ENCODE measurements around the gene PCDHGA7. TPM values are rescaled to one million over a fixed set of nuclear protein-coding genes. Genes with fewer than 3 reads are reported as not detected.
A peak's percentile ranks its signal among the peaks of the same experiment; 100 is the strongest.
"Not testable (repeated sequence)": the region's sequence is repeated elsewhere in the genome, so short reads cannot be mapped to it uniquely, and the experiment has no call there.

The PCDHGA7 gene
- total and polyA plus RNA-seq, 4 experiments from 2014 or later: 0.26 to 0.44 TPM; not detected in 2

GRCh38 chr5:141402553-141403243, 20.2 kb downstream of the PCDHGA7 start, which contains the start of gene PCDHGA9:
Gene PCDHGA9, plus strand, starts transcription at chr5:141402778. Its CDS starts 175 bp downstream, at chr5:141402953.
- POLR2A ChIA-PET (ENCODE audit: partially characterized antibody): no interaction called here
- CTCF ChIA-PET (ENCODE audit: partially characterized antibody): interaction anchor here (0.6 to 0.8 kb wide), 2 partner anchors 77 to 111 kb away, joined by 3 read pairs; no protein-coding TSS in a partner anchor
- H3K4me3 Mint-ChIP-seq: peak within 1 kb of the TSS; percentile 21 to 72 (median 63)
- H3K27me3 ChIP-seq (ENCODE audit: insufficient read depth, low read length): peaks cover 6% of the 10 kb centered on the region
- peaks cover 56 to 61% of the 10 kb centered on the region in 2 donors for H3K27me3 Mint-ChIP-seq
- peaks cover 0 to 4% of the 10 kb centered on the region in 2 donors for H3K9me3 ChIP-seq (ENCODE audit: control insufficient read depth in 1 of 2, low read length in 2 of 2)
- peaks cover 8 to 12% of the 10 kb centered on the region in 2 donors for H3K36me3 Mint-ChIP-seq
- H3K9me3 Mint-ChIP-seq: peaks cover 6 to 65% (median 52%) of the 10 kb centered on the region in 8 donors
- H3K4me1 ChIP-seq (ENCODE audit: insufficient read depth, low read length): no peaks in the 10 kb centered on the region
- no peak within 1 kb of the TSS for H3K27ac ChIP-seq (ENCODE audit: low read depth, low read length)
- intact Hi-C loops (cut with micrococcal nuclease): no loop called here
- H3K4me1 Mint-ChIP-seq: peaks cover 0 to 4% (median 0%) of the 10 kb centered on the region in 4 donors
- no peak for DNase-seq
- H3K27ac Mint-ChIP-seq: peak within 1 kb of the TSS in 2 of 7 donors; percentile 51 to 60
- no peak within 1 kb of the TSS for H3K4me3 ChIP-seq (ENCODE audit: low read length in 2 of 2)
- H3K36me3 ChIP-seq (ENCODE audit: insufficient read depth, low read length): no peaks in the 10 kb centered on the region

DNA sequence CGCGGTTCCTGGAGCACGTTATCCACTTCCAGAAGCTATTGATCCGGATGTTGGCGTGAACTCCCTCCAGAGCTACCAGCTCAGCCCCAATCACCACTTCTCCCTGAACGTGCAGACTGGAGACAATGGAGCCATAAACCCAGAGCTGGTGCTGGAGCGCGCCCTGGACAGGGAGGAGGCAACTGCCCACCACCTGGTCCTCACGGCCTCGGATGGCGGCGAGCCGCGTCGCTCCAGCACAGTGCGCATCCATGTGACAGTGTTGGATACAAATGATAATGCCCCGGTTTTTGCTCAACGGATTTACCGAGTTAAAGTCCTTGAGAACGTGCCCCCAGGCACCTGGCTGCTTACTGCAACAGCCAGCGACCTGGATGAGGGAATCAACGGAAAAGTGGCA, 20.8 kb downstream of the PCDHGA7 start:
- no peak overlapping the region for H3K27ac ChIP-seq (ENCODE audit: low read depth, low read length)
- H3K4me1 ChIP-seq (ENCODE audit: insufficient read depth, low read length): no peaks in the 10 kb centered on the region
- no peak overlapping the region for H3K27ac Mint-ChIP-seq
- intact Hi-C loops (cut with micrococcal nuclease): no loop called here
- DNase-seq: no peak
- H3K36me3 Mint-ChIP-seq: peaks cover 10 to 12% of the 10 kb centered on the region in 2 donors
- no peak overlapping the region for H3K4me3 Mint-ChIP-seq
- H3K27me3 ChIP-seq (ENCODE audit: insufficient read depth, low read length): peaks cover 6% of the 10 kb centered on the region
- peaks cover 0 to 4% (median under 1%) of the 10 kb centered on the region in 4 donors for H3K4me1 Mint-ChIP-seq
- H3K9me3 Mint-ChIP-seq: peaks cover 6 to 71% (median 55%) of the 10 kb centered on the region in 8 donors
- H3K9me3 ChIP-seq (ENCODE audit: control insufficient read depth in 1 of 2, low read length in 2 of 2): peaks cover 0 to 4% of the 10 kb centered on the region in 2 donors
- ChIA-PET CTCF (ENCODE audit: partially characterized antibody) (interaction anchor here (0.6 to 0.8 kb wide), 2 partner anchors 77 to 110 kb away, joined by 3 read pairs; no protein-coding TSS in a partner anchor), POLR2A (ENCODE audit: partially characterized antibody) (no interaction called here)
- no peaks in the 10 kb centered on the region for H3K36me3 ChIP-seq (ENCODE audit: insufficient read depth, low read length)
- H3K27me3 Mint-ChIP-seq: peaks cover 62 to 64% of the 10 kb centered on the region in 2 donors
- no peak overlapping the region for H3K4me3 ChIP-seq (ENCODE audit: low read length in 2 of 2)

DNA sequence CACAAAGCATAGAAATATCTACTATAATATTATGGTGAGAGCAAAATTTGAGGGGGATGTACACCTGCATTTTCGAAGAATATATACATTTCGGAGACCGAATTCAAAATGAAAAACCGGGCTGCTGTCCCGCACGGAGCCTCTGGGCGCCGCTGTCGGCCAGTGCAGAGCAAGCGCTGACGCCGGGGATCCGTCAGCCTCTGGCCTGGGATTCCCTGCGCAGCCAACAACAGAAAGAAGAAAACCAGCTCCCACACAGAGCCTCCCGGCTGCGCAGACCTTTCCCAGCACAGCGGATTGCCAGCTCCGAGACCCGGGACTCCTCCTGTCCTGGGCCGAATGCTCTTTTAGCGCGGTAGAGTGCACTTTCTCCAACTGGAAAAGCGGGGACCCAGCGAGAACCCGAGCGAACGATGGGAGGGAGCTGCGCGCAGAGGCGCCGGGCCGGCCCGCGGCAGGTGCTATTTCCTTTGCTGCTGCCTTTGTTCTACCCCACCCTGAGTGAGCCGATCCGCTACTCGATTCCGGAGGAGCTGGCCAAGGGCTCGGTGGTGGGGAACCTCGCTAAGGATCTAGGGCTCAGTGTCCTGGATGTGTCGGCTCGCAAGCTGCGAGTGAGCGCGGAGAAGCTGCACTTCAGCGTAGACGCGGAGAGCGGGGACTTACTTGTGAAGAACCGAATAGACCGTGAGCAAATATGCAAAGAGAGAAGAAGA, 25.4 kb downstream of the PCDHGA7 start, which contains the start of gene PCDHGB6:
Gene PCDHGB6 (plus strand): TSS at position 232 of the 716 bp plus-strand sequence. CDS start 182 bp downstream, at position 414.
- H3K9me3 Mint-ChIP-seq: peaks cover 5 to 64% (median 48%) of the 10 kb centered on the region in 8 donors
- POLR2A ChIA-PET (ENCODE audit: partially characterized antibody); H3K9me3 ChIP-seq (ENCODE audit: control insufficient read depth in 1 of 2, low read length in 2 of 2); H3K36me3 ChIP-seq (ENCODE audit: insufficient read depth, low read length); CTCF ChIA-PET (ENCODE audit: partially characterized antibody); H3K4me3 ChIP-seq (ENCODE audit: low read length in 2 of 2); H3K4me1 ChIP-seq (ENCODE audit: insufficient read depth, low read length); H3K27ac ChIP-seq (ENCODE audit: low read depth, low read length); H3K4me1 Mint-ChIP-seq; intact Hi-C loops (cut with micrococcal nuclease); H3K27me3 ChIP-seq (ENCODE audit: insufficient read depth, low read length): not testable (repeated sequence)
- H3K4me3 Mint-ChIP-seq: peak within 1 kb of the TSS in 6 of 8 donors; percentile 48 to 71 (median 64)
- peak within 1 kb of the TSS in 3 of 7 donors; percentile 29 to 83 (median 75) for H3K27ac Mint-ChIP-seq
- peaks cover 12 to 13% of the 10 kb centered on the region in 2 donors for H3K36me3 Mint-ChIP-seq
- peak in 1 of 5 donors; percentile 31 for DNase-seq
- peaks cover 54 to 59% of the 10 kb centered on the region in 2 donors for H3K27me3 Mint-ChIP-seq

GRCh38 chr5:141409598-141410306, 27.2 kb downstream of the PCDHGA7 start:
- H3K9me3 ChIP-seq (ENCODE audit: control insufficient read depth in 1 of 2, low read length in 2 of 2): no peaks in the 10 kb centered on the region
- H3K36me3 ChIP-seq (ENCODE audit: insufficient read depth, low read length): no peaks in the 10 kb centered on the region
- Mint-ChIP-seq H3K9me3 (peaks cover 5 to 62% (median 48%) of the 10 kb centered on the region in 8 donors), H3K27me3 (peaks cover 51 to 63% of the 10 kb centered on the region in 2 donors), H3K27ac (peak overlapping the region in 1 of 7 donors; percentile 64), H3K4me1 (peaks cover 10 to 20% (median 14%) of the 10 kb centered on the region in 4 donors), H3K36me3 (peaks cover 14 to 16% of the 10 kb centered on the region in 2 donors), H3K4me3 (no peak overlapping the region)
- peaks cover 10% of the 10 kb centered on the region for H3K27me3 ChIP-seq (ENCODE audit: insufficient read depth, low read length)
- ChIA-PET POLR2A (ENCODE audit: partially characterized antibody) (no interaction called here), CTCF (ENCODE audit: partially characterized antibody) (no interaction called here)
- H3K4me3 ChIP-seq (ENCODE audit: low read length in 2 of 2): no peak overlapping the region
- peaks cover 8% of the 10 kb centered on the region for H3K4me1 ChIP-seq (ENCODE audit: insufficient read depth, low read length)
- intact Hi-C loops (cut with micrococcal nuclease): loop anchor here (10.0 kb wide), 1 partner anchor 85 kb away; the partner anchor contains the start of gene TAF7
- no peak overlapping the region for H3K27ac ChIP-seq (ENCODE audit: low read depth, low read length)
- no peak for DNase-seq

- Histone ChIP-seq H3K27ac (ENCODE audit: low read depth, low read length) (no peak overlapping the region), H3K27me3 (ENCODE audit: insufficient read depth, low read length) (peaks cover 22% of the 10 kb centered on the region), H3K4me1 (ENCODE audit: insufficient read depth, low read length) (peaks cover 8% of the 10 kb centered on the region), H3K4me3 (ENCODE audit: low read length in 2 of 2) (no peak overlapping the region), H3K36me3 (ENCODE audit: insufficient read depth, low read length) (no peaks in the 10 kb centered on the region), H3K9me3 (ENCODE audit: control insufficient read depth in 1 of 2, low read length in 2 of 2) (no peaks in the 10 kb centered on the region)
- no peak overlapping the region for H3K27ac Mint-ChIP-seq
- H3K9me3 Mint-ChIP-seq: peaks cover 5 to 62% (median 49%) of the 10 kb centered on the region in 8 donors
- peak overlapping the region in 1 of 8 donors; percentile 30 for H3K4me3 Mint-ChIP-seq
- no peak for DNase-seq
- ChIA-PET CTCF (ENCODE audit: partially characterized antibody) (interaction anchor here (1.5 to 4.6 kb wide), 2 partner anchors 102 to 113 kb away, joined by 7 to 37 read pairs; no protein-coding TSS in a partner anchor), POLR2A (ENCODE audit: partially characterized antibody) (no interaction called here)
- peaks cover 38 to 55% of the 10 kb centered on the region in 2 donors for H3K27me3 Mint-ChIP-seq
- H3K4me1 Mint-ChIP-seq: peaks cover 10 to 20% (median 14%) of the 10 kb centered on the region in 4 donors
- intact Hi-C loops (cut with micrococcal nuclease): loop anchor here (10.0 kb wide), 1 partner anchor 87 kb away; the partner anchor contains the start of gene TAF7
- peaks cover 14 to 16% of the 10 kb centered on the region in 2 donors for H3K36me3 Mint-ChIP-seq
These were observed 29.0 kb downstream of the PCDHGA7 start for GRCh38 chr5:141411575-141411974.

DNA sequence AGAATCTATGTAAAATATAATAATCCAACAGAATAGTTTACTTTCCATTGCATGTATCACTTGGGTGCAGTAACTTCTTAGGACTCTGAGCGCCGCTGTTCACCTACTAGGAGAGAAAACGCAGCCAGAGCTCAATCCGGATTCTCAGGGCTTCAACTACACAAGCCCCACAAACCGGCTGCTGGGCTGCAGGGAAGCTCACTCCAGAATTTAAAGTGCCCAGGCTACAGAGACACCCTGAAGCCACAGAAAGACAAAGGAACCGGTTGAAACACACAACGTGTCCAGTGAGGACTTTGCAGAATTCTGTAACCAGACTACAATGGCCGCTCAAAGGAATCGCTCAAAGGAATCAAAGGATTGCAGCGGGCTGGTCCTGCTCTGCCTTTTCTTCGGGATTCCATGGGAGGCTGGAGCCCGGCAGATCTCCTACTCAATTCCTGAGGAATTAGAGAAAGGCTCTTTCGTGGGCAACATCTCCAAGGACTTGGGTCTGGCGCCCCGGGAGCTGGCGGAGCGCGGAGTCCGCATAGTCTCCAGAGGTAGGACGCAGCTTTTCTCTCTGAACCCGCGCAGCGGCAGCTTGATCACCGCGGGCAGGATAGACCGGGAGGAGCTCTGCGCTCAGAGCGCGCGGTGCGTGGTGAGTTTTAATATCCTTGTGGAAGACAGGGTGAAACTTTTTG, 30.5 kb downstream of the PCDHGA7 start, which contains the start of gene PCDHGA10:
Gene PCDHGA10 (plus strand): TSS at position 134 of the 686 bp plus-strand sequence. CDS start 189 bp downstream, at position 323.
- H3K4me1 Mint-ChIP-seq: peaks cover 11 to 20% (median 15%) of the 10 kb centered on the region in 4 donors
- Histone ChIP-seq H3K36me3 (ENCODE audit: insufficient read depth, low read length) (no peaks in the 10 kb centered on the region), H3K27me3 (ENCODE audit: insufficient read depth, low read length) (peaks cover 22% of the 10 kb centered on the region), H3K27ac (ENCODE audit: low read depth, low read length) (no peak within 1 kb of the TSS), H3K4me3 (ENCODE audit: low read length in 2 of 2) (peak within 1 kb of the TSS; percentile 14 to 51), H3K4me1 (ENCODE audit: insufficient read depth, low read length) (peaks cover 8% of the 10 kb centered on the region), H3K9me3 (ENCODE audit: control insufficient read depth in 1 of 2, low read length in 2 of 2) (no peaks in the 10 kb centered on the region)
- H3K4me3 Mint-ChIP-seq: peak within 1 kb of the TSS; percentile 81 to 92 (median 89)
- intact Hi-C loops (cut with micrococcal nuclease): loop anchor here (1.0 to 10.0 kb wide), 4 partner anchors 88 to 151 kb away; partner anchors contain the start of gene TAF7
- peaks cover 36 to 56% of the 10 kb centered on the region in 2 donors for H3K27me3 Mint-ChIP-seq
- peaks cover 15 to 16% of the 10 kb centered on the region in 2 donors for H3K36me3 Mint-ChIP-seq
- ChIA-PET POLR2A (ENCODE audit: partially characterized antibody) (interaction anchor here (1.0 to 2.2 kb wide), 4 partner anchors 93 to 151 kb away, joined by 3 to 11 read pairs (median 4); partner anchors contain the start of gene TAF7), CTCF (ENCODE audit: partially characterized antibody) (interaction anchor here (0.7 to 4.6 kb wide), 21 partner anchors 8 to 179 kb away, joined by 3 to 37 read pairs (median 5); partner anchors contain the start of genes PCDHGA11, PCDHGA12, PCDHGA6 and PCDHGB5)
- H3K27ac Mint-ChIP-seq: peak within 1 kb of the TSS in 5 of 7 donors; percentile 30 to 87 (median 69)
- H3K9me3 Mint-ChIP-seq: peaks cover 2 to 58% (median 45%) of the 10 kb centered on the region in 8 donors
- peak; percentile 53 to 61 (median 59) for DNase-seq

All from CD4-positive, alpha-beta memory T cell (primary cell).